ENCODE data around the gene ELOVL4.

Gene ELOVL4

DNA sequence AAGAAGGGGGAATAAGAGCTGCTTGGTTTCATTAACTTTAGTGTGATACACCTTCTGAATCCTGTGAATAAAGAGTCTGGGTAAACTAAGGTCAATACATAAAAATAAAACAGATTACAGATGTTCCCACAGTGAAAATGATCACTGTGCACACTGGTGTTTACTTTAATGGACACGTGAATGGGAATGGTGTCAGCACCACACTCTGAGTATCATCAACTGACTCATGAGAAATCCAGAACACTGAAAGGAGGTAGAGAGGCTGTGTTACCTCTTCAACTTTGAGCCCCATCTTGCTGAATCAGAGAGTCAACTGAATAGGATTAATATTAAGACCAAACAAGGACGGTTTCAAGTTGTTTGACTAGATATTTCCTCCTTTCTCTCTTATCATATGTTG is 75.0 kb downstream of the ELOVL4 start:
- no peak for TF ChIP-seq CTCF (IDR thresholded peaks at IDR 0.05; ENCODE audit: control insufficient read depth, insufficient read depth, low read depth, low read length, missing control alignments)
- no peak for DNase-seq (ENCODE audit: low read depth)
- H3K4me3 ChIP-seq (ENCODE audit: control insufficient read depth, low read depth, low read length), result no peak overlapping the region

- TF ChIP-seq CTCF (IDR thresholded peaks at IDR 0.05; ENCODE audit: control insufficient read depth, insufficient read depth, low read depth, low read length, missing control alignments), result peak; percentile 96
- DNase-seq (ENCODE audit: low read depth), result peak; percentile 2
- no peak overlapping the region for H3K4me3 ChIP-seq (ENCODE audit: control insufficient read depth, low read depth, low read length)
Observed at GRCh38 chr6:79869600-79870084, 77.7 kb downstream of the ELOVL4 start.

- DNase-seq (ENCODE audit: low read depth), result no peak
- no peak for TF ChIP-seq CTCF (IDR thresholded peaks at IDR 0.05; ENCODE audit: control insufficient read depth, insufficient read depth, low read depth, low read length, missing control alignments)
- no peak overlapping the region for H3K4me3 ChIP-seq (ENCODE audit: control insufficient read depth, low read depth, low read length)
Observed at GRCh38 chr6:79869184-79869583, 78.2 kb downstream of the ELOVL4 start.

DNA sequence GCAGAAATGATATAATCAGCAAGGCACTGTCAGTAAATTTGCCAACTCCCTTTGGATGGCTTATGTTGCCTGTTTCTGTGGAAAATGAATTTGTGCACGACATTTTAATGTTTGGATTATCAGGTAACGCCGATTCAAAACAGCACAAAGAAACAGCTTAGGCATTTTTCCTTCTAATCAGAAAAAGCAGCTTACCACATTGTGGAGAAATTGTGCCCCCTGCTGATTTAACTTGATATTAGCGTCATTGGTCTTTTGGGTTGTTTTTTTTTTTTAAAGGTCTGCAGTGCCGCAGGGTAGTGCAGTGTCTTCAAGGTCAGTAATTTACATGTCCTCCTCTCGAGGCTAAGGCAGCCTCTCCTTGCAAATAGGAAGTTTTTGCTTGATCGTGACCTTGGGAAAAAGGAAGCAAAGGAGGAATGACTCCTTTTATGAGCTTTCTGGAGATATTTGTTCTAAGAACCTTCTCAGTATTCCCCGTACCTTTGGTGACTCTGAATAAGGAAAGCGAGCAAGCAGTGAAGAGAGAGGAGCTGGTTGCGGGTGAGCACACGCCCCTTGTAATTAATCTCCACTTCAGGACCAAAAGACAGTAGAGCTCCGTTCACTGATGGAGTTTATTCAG is 79.1 kb downstream of the ELOVL4 start:
- no peak overlapping the region for H3K4me3 ChIP-seq (ENCODE audit: control insufficient read depth, low read depth, low read length)
- TF ChIP-seq CTCF (IDR thresholded peaks at IDR 0.05; ENCODE audit: control insufficient read depth, insufficient read depth, low read depth, low read length, missing control alignments), result peak; percentile 68
- DNase-seq (ENCODE audit: low read depth), result peak; percentile 23
